Lower leg skin (tissue), 3 donors: Measurements from ENCODE around the gene SVIL.

ENCODE experiments used
- POLR2A ChIP-seq, 2 donors: fragments of 450-650 bp; IDR thresholded peaks; one replicate each; pipeline ENCODE4 v1.6.1; 2016 to 2017; ENCODE audit warnings: antibody characterized with exemption in 2 of 2, mild to moderate bottlenecking in 1 of 2, moderate library complexity in 1 of 2
- TF ChIP-seq, protein P1 (sequence below), 3 donors: fragments of 450-650 bp; IDR thresholded peaks; one replicate each; pipeline ENCODE4 v1.5.1; 2016; ENCODE audit warnings: antibody characterized with exemption in 3 of 3, mild to moderate bottlenecking in 3 of 3, moderate library complexity in 2 of 3

DNA sequence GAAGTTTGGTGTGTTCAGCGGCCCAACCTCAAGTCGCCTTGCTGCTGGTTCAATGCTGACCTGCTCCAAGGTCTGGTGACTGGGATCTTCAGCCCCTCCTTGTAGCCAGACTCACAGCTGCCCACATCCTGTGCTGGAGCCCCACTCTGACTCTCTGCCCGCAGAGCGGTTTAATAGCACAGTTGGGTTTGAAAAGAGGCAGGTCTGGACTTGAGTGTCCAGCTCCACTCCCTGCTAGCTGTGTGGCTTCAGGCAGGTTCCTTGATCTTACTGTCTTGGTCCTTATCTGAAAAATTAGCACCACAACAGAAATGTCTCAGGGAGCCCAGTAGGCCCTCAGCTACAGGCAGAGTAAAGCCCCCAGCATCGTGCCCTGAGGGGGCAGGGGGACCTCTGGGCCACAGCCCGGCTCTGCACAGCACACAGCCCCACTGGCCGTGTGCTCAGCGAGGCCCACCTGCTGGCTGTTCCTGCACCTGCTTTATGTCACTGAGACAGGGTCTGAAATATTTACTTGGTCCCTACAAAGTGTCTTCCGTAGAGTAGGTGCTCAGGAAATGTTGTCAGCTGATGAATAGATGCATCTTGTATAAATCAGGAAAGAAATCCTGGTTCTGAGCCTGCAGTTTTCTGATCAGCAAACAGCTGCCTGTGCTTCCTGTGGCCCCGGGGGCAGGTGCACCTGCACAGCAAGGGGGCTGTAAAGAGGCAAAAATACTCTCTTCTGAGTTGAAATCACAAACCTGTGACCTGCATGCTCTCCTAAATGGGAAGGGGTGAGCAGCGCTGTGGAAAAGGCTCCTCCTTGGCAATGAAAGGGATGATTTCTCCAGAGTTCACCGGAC is 155.5 kb downstream of the SVIL start:
- TF ChIP-seq, protein P1, sequence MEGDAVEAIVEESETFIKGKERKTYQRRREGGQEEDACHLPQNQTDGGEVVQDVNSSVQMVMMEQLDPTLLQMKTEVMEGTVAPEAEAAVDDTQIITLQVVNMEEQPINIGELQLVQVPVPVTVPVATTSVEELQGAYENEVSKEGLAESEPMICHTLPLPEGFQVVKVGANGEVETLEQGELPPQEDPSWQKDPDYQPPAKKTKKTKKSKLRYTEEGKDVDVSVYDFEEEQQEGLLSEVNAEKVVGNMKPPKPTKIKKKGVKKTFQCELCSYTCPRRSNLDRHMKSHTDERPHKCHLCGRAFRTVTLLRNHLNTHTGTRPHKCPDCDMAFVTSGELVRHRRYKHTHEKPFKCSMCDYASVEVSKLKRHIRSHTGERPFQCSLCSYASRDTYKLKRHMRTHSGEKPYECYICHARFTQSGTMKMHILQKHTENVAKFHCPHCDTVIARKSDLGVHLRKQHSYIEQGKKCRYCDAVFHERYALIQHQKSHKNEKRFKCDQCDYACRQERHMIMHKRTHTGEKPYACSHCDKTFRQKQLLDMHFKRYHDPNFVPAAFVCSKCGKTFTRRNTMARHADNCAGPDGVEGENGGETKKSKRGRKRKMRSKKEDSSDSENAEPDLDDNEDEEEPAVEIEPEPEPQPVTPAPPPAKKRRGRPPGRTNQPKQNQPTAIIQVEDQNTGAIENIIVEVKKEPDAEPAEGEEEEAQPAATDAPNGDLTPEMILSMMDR (IDR thresholded peaks at IDR 0.05) = no peak
- no peak for TF ChIP-seq POLR2A (IDR thresholded peaks at IDR 0.05)
